Gastroesophageal sphincter (tissue), 4 donors: ENCODE results near the gene CLDN25. TPM values are rescaled to one million over a fixed set of nuclear protein-coding genes. Genes with fewer than 3 reads are reported as not detected.

Experiments used
- ATAC-seq: fragments of 150-250 bp; one replicate; pipeline ENCODE4 v1.9.1; 2016; ENCODE audit warnings: mild to moderate bottlenecking, moderate library complexity
- H3K27ac ChIP-seq, 4 donors: fragments of 200-600 bp; sonication (generic) in 3 of 4; 1 replicate in 3 of 4; 2 replicates in 1 of 4; pipeline ENCODE4 v1.5.1; 2016 to 2019
- H3K27me3 ChIP-seq: fragments of 200-600 bp; sonication (generic); one replicate; pipeline ENCODE4 v1.5.1; 2019
- H3K36me3 ChIP-seq, 2 donors: fragments of 200-600 bp; sonication (generic); one replicate each; pipeline ENCODE4 v1.5.1; 2019; ENCODE audit warnings: control low read depth in 1 of 2
- H3K4me1 ChIP-seq, 3 donors: fragments of 200-600 bp; sonication (generic); 1 replicate in 2 of 3; 2 replicates in 1 of 3; pipeline ENCODE4 v1.5.1; 2016 to 2019; ENCODE audit warnings: control low read depth in 2 of 3
- H3K4me3 ChIP-seq, 2 donors: fragments of 200-600 bp; sonication (generic); one replicate each; pipeline ENCODE4 v1.5.1; 2019; ENCODE audit warnings: mild to moderate bottlenecking in 1 of 2, moderate library complexity in 1 of 2
- H3K9me3 ChIP-seq, 3 donors: fragments of 200-600 bp; sonication (generic); one replicate each; pipeline ENCODE4 v1.5.1; 2017 to 2019; ENCODE audit warnings: control low read depth in 2 of 3
- CTCF ChIP-seq, 4 experiments: fragments of 200-600 bp in 2 of 4; fragments of 450-650 bp in 2 of 4; sonication (generic) in 1 of 4; IDR thresholded peaks; one replicate each; pipeline ENCODE4 v1.5.1; 2017 to 2019; ENCODE audit warnings: antibody characterized with exemption in 4 of 4, mild to moderate bottlenecking in 2 of 4, moderate library complexity in 2 of 4
- EP300 ChIP-seq: sonication (generic); formaldehyde crosslinking; IDR thresholded peaks from one replicate; pipeline ENCODE4 v1.6.1; 2017; ENCODE audit warnings: antibody characterized with exemption, mild to moderate bottlenecking
- POLR2A ChIP-seq, 2 donors: fragments of 450-650 bp; IDR thresholded peaks; one replicate each; pipeline ENCODE4 v1.6.1; 2017; ENCODE audit warnings: antibody characterized with exemption in 2 of 2, mild to moderate bottlenecking in 2 of 2, moderate library complexity in 1 of 2
- POLR2AphosphoS5 ChIP-seq: sonication (generic); formaldehyde crosslinking; IDR thresholded peaks from one replicate; pipeline ENCODE4 v1.6.1; 2017; ENCODE audit warnings: antibody characterized with exemption
- WGBS, 2 donors: methylation state at CpG; one replicate each; pipeline ENCODE4 v1.1.5; 2018; ENCODE audit warnings: low coverage in 1 of 2; 5-methylcytosine and 5-hydroxymethylcytosine counted together
- total RNA-seq, 4 donors: library from RNA; depleted of rRNA; stranded (reverse); fragments of >200 nt; gene quantifications; one replicate each; pipeline ENCODE4 v1.1.0, GENCODE V29; 2016

CLDN25 gene
- not detected for total RNA-seq

GRCh38 chr11:113779496-113779895, at the start of gene CLDN25:
TSS of gene CLDN25 (plus strand) at chr11:113779796. CDS start at chr11:113779796, 0 bp downstream.
- no peak for TF ChIP-seq POLR2AphosphoS5
- no peak for TF ChIP-seq POLR2A (IDR thresholded peaks at IDR 0.05)
- TF ChIP-seq CTCF (IDR thresholded peaks at IDR 0.05): no peak
- no peak for TF ChIP-seq EP300

GRCh38 chr11:113730887-113731726, 48.5 kb upstream of the CLDN25 start:
- Histone ChIP-seq H3K36me3 (peaks cover 0 to 40% of the 10 kb centered on the region in 2 donors), H3K9me3 (no peaks in the 10 kb centered on the region), H3K27ac (no peak overlapping the region), H3K27me3 (no peaks in the 10 kb centered on the region), H3K4me1 (peaks cover 0 to 9% (median 0%) of the 10 kb centered on the region in 3 donors), H3K4me3 (no peak overlapping the region)
- ATAC-seq: no peak
- TF ChIP-seq EP300 (no peak), POLR2A (IDR thresholded peaks at IDR 0.05) (no peak), POLR2AphosphoS5 (no peak), CTCF (IDR thresholded peaks at IDR 0.05) (peak in 3 of 4 experiments; percentile 34 to 68 (median 37))
- WGBS, 2 donors: 10 to 33% methylated on average over 3 to 4 of the region's 4 CpGs

More at GRCh38 chr11:113779496-113779895, at the start of gene CLDN25:
- no peak for ATAC-seq
- 83 to 86% methylated on average over 1 to 4 of the region's 4 CpGs for WGBS, 2 donors
- Histone ChIP-seq H3K27ac (peak within 1 kb of the TSS in 1 of 4 donors; percentile 58), H3K27me3 (no peaks in the 10 kb centered on the region), H3K9me3 (no peaks in the 10 kb centered on the region), H3K4me1 (peaks cover 0 to 10% (median 0%) of the 10 kb centered on the region in 3 donors), H3K36me3 (no peaks in the 10 kb centered on the region), H3K4me3 (no peak within 1 kb of the TSS)

- peaks cover 3 to 50% of the 10 kb centered on the region in 2 donors for H3K36me3 ChIP-seq
- no peaks in the 10 kb centered on the region for H3K9me3 ChIP-seq
- peaks cover 0 to 9% (median 0%) of the 10 kb centered on the region in 3 donors for H3K4me1 ChIP-seq
- H3K27ac ChIP-seq: no peak overlapping the region
- H3K4me3 ChIP-seq: no peak overlapping the region
- no peaks in the 10 kb centered on the region for H3K27me3 ChIP-seq
- WGBS, 2 donors: 57 to 86% methylated on average over 1 to 5 of the region's 5 CpGs
- TF ChIP-seq EP300 (no peak), POLR2AphosphoS5 (no peak), POLR2A (IDR thresholded peaks at IDR 0.05) (no peak), CTCF (IDR thresholded peaks at IDR 0.05) (no peak)
- no peak for ATAC-seq
Measured at GRCh38 chr11:113732092-113732491, 47.5 kb upstream of the CLDN25 start.

- 82 to 94% methylated on average over 1 of the region's 1 CpG for WGBS, 2 donors
- no peak for TF ChIP-seq CTCF (IDR thresholded peaks at IDR 0.05)
- no peak for TF ChIP-seq EP300
- TF ChIP-seq POLR2AphosphoS5: no peak
- no peak for TF ChIP-seq POLR2A (IDR thresholded peaks at IDR 0.05)
- peaks cover 0 to 1% (median 0%) of the 10 kb centered on the region in 3 donors for H3K4me1 ChIP-seq
- no peak overlapping the region for H3K4me3 ChIP-seq
- no peaks in the 10 kb centered on the region for H3K27me3 ChIP-seq
- peaks cover 8 to 92% of the 10 kb centered on the region in 2 donors for H3K36me3 ChIP-seq
- no peak for ATAC-seq
- H3K9me3 ChIP-seq: no peaks in the 10 kb centered on the region
- H3K27ac ChIP-seq: no peak overlapping the region
Measured at GRCh38 chr11:113736323-113736722, 43.3 kb upstream of the CLDN25 start.
